ENCODE results near the gene NCAPG2. TPM values are rescaled to one million over a fixed set of nuclear protein-coding genes. Genes with fewer than 3 reads are reported as not detected.
A peak's percentile ranks its signal among the peaks of the same experiment; 100 is the strongest.

NCAPG2 gene
- total and polyA plus RNA-seq, 2 of the 13 experiments (the other 11 are each of a cell fraction or from before 2014, with no cell fraction given), result 15.1 to 30.7 TPM

DNA sequence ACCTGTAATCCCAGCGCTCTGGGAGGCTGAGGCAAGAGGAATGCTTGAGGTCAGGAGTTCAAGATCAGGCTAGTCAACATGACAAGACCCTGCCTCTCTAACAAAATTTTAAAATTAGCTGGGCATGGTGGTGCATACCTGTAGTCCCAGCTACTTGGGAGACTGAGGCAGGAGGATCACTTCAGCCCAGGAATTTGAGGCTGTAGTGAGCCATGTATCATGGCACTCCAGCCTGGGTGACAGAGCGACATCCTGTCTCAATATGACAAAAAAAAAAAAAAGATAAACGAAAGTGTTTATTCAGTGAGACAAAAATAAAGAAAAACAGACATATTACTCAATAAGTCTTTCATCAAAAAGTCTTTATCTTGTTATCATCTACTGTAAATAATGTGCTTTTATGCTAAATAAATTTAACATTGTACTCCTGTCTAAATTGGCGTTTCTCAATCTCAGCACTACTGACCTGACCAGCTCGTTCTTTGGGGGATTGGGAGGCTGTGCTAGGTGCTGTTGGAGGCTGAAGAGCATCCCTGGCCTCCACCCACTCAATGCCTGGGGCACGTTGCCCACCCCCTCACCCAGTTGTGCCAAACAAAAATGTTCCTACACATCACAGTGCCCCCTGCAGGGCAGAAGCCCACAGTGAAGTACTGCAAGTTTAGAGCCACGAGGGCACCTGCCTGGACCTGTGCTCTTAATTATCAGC, 57.7 kb downstream of the NCAPG2 start (continued):
- no peak for TF ChIP-seq NAIF1 (CRISPR knock-in tag; IDR thresholded peaks at IDR 0.05; ENCODE audit: borderline replicate concordance)
- TF ChIP-seq HNRNPL (IDR thresholded peaks at IDR 0.05; ENCODE audit: low read depth, low read length), result peak; percentile 78; the same call in 1 of the 2 replicates
- TF ChIP-seq SMC3 (IDR thresholded peaks at IDR 0.05; ENCODE audit: low read length), result peak; percentile 52; the same call in 1 of the 2 replicates
- TF ChIP-seq ZNF878 (CRISPR knock-in tag; IDR thresholded peaks at IDR 0.05), result no peak
- TF ChIP-seq RFX5 (IDR thresholded peaks at IDR 0.05; ENCODE audit: low read depth, low read length), result no peak
- no peak for TF ChIP-seq MED8 (CRISPR knock-in tag; IDR thresholded peaks at IDR 0.05; ENCODE audit: insufficient replicate concordance)
- TF ChIP-seq ATF7 (IDR thresholded peaks at IDR 0.05), result no peak
- TF ChIP-seq ATF7 (CRISPR knock-in tag; IDR thresholded peaks at IDR 0.05), result no peak
- TF ChIP-seq ZNF770 (CRISPR knock-in tag; IDR thresholded peaks at IDR 0.05), result peak; percentile 95
- no peak for TF ChIP-seq ZNF460 (CRISPR knock-in tag; IDR thresholded peaks at IDR 0.05; ENCODE audit: borderline replicate concordance)
- TF ChIP-seq, protein P1, sequence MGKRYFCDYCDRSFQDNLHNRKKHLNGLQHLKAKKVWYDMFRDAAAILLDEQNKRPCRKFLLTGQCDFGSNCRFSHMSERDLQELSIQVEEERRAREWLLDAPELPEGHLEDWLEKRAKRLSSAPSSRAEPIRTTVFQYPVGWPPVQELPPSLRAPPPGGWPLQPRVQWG (CRISPR knock-in tag; IDR thresholded peaks at IDR 0.05; ENCODE audit: borderline replicate concordance, low read depth), result no peak
- 0 out of 2 replicates have a peak, but pooled peaks have one; percentile 21 for TF ChIP-seq IRF2 (CRISPR knock-in tag; IDR thresholded peaks at IDR 0.05)
- no peak for TF ChIP-seq DZIP1 (CRISPR knock-in tag; IDR thresholded peaks at IDR 0.05)
- no peak for TF ChIP-seq ZNF12 (CRISPR knock-in tag; IDR thresholded peaks at IDR 0.05)
- TF ChIP-seq MBNL3 (CRISPR knock-in tag; conservative IDR thresholded peaks at IDR 0.05), result no peak
- TF ChIP-seq BCL6 (CRISPR knock-in tag; IDR thresholded peaks at IDR 0.05), result 0 out of 2 replicates have a peak, but pooled peaks have one; percentile 29
- peak; percentile 35; the same call in 1 of the 2 replicates for TF ChIP-seq CREM (IDR thresholded peaks at IDR 0.05)
- TF ChIP-seq CREM (CRISPR knock-in tag; IDR thresholded peaks at IDR 0.05), result no peak
- TF ChIP-seq ONECUT2 (CRISPR knock-in tag; IDR thresholded peaks at IDR 0.05), result no peak
- TF ChIP-seq ARID5B (CRISPR knock-in tag; IDR thresholded peaks at IDR 0.05), result peak; percentile 74
- no peak for TF ChIP-seq ZNF792 (CRISPR knock-in tag; IDR thresholded peaks at IDR 0.05)
- peak; percentile 42; the same call in 1 of the 2 replicates for TF ChIP-seq MED1 (CRISPR knock-in tag; IDR thresholded peaks at IDR 0.05)

Measured in HepG2 (cell line).